DMS53 (cell line): ENCODE data around the gene CYP2W1.
"Not testable (repeated sequence)": the region's sequence is repeated elsewhere in the genome, so short reads cannot be mapped to it uniquely, and the experiment has no call there.

ENCODE experiments used
- DNase-seq: peaks from one replicate; lab custom pipeline; 2025; lab: John Stamatoyannopoulos, UW

CYP2W1 gene

DNA sequence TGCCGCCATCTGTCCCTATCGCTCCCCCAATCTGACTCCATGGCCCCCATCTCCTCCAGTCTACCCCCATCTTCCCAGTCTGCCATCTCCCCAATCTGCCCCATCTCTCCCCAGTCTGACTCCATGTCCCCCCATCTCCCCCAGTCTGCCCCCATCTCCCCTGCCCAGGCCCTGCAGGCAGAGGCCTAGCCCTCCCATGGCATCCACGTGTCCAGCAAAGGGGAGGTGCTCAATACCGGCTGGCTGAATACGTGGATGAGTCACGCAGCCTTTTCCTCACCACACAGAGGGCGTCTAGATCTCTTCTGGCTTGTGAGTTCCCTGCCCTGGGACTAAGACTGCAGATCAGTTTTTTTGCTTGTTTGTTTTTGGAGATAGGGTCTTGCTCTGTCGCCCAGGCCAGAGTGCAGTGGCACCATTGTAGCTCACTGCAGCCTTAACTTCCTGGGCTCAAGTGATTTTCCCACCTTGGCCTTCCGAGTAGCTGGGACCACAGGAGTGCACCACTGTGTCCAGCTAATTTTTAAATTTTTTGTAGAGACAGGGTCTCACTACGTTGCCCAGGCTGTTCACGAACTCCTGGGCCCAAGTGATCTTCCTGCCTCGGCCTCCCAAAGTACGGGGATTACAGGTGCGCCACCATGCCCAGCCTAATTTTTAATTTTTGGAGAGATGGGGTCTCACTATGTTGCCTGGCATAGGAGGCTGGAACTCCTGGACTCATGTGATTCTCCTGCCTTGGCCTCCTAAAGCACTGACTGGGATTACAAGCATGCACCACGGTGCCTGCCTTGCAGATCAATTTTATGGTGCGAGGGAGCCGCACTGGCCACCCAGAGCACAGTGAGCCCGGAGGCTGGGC, 46.0 kb downstream of the CYP2W1 start:
- DNase-seq = peak; percentile 96

DNA sequence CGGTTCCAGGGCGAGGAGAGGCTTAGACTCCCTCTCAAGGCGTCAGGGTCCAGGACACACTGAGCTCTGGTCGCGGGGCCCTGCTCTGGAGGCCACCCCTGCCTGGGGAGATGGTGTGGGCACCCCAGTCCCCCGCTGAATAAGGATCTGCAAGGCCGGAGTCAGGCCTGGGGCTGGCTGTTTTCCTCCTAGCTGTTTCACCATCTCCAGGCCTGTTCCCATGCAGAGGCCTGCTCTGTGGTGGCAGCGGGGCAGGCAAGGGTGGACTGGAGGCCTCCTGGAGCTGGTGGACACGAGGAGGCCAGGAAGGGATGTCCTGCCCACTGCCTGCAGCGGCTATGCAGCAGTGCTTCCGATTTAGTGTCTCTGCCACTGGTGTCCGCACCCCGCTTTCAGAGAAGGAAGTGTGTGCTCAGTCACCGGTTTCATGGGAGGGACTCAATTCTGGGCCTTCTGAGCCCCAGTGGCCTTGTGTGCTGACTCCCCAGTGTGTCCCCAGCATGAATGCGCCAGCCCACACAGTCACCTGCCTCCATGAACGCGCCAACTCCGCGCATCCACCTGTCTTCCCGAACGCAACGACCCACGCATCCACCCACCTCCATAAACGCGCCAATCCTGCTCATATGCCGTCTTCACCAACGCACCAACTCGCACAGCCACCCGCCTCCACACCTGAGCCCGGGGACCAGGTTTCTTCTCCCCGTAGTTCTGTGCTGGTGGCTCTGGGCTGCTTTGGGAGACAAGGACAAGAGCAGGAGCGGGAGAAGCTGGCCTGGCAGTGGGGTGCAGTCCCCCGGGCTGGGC, 46.9 kb downstream of the CYP2W1 start:
- no peak for DNase-seq

DNA sequence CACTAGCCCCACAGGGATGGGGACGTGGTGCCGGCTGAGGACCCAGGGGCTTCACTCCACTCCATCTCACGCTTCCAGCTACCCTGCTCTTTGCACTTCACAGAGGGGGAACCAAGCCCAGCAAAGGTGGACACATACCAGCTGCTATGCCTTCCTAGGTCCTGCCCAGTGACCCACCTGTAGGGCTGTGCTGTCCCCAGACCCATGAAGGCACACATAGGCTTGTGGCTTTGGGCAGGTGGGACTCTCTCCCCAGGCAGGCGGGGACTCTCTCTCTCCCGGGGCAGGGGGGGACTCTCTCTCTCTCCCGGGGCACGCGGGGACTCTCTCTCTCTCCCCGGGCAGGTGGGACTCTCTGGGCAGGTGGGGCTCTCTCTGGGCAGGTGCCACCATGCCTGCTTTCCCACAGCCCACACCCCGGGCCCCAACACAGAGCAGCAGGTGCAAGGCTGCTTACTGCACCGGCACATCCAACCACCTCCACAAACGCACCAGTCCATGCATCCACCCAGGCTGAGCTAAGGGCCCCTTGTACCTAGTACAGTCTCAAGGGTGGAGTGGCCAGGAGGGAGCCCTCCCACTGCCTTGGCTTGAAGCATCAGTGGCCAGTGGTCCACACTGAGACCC, 47.6 kb downstream of the CYP2W1 start:
- DNase-seq = no peak

DNA sequence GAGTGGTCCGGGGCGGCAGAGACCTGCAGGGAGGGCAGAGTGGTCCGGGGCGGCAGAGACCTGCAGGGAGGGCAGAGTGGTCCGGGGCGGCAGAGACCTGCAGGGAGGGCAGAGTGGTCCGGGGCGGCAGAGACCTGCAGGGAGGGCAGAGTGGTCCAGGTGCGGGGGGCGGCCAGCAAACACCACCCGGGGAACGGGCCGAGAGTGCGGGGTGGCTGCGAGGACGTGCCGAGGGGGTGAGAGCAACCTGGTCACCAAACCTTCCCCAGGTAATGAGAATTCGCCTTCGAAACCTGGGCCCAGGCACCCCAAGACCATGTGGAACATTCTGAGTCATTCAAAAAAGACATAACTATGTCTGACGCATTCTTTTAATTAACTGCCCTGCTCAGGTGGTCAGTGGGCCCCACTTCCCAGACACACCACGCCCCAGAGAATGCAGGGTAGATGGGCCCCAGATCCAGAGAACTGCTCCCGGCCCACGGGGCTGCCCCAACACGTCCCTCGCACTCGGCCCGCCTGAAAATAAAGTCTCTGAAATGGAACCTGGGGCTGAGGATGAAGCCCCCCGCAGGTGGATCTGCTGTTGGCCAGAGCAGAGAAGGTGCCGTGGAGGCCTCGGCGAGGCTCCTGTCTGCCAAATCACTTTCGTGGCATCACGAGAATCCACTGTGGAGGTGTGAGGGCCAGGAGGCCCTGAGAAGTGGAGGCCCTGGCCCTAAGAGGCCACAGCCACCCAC, 48.9 kb downstream of the CYP2W1 start:
- no peak for DNase-seq

DNA sequence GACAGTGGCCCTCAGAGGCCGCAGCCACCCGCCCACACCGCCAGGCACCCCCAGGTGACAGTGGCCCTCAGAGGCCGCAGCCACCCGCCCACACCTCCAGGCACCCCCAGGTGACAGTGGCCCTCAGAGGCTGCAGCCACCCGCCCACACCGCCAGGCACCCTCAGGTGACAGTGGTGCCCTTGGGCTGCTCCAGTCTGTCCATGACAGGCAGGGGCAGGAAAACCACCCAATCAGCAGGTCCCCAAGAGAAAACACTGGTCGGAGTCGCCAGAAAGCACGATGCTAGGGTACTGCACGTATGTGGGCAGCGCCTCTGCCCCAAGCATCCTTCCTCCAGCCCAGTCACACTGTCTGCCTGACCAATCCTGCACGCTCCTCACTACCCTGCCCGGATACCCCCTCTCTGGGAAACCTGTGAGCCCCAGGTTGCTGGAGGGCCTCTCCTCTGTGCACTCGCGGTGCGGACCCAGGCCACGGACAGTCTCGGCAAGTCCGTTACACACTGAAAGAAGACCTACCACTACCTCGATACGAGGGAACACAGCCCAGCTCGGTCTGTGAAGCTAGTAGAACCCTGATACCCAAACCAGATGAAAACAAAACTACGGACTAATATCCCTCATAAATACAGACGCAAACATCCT, 49.7 kb downstream of the CYP2W1 start:
- DNase-seq = no peak

DNA sequence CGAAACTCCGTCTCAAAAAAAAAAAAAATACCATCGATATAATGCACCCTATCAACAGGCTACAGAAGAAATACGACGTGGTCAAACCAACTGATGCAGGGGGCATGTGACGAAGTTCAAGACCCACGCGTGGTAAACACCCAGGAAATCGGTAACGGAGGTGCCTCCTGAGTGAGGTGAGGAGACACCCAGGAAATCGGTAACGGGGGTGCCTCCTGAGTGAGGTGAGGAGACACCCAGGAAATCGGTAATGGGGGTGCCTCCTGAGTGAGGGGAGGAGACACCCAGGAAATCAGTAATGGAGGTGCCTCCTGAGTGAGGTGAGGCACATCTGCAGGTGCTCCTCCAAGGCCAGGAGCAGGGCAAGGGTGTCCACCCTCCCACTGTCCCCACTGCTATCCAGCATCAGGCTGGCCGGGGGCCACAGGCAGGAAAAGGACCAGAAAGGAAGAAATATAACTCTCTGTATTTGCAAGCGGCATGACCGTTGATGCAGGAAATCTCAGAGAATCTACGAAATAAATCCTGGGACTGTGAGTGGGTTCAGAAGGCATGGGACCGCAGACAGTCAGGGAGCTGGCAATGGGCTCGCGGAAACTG, 50.7 kb downstream of the CYP2W1 start:
- DNase-seq = no peak

DNA sequence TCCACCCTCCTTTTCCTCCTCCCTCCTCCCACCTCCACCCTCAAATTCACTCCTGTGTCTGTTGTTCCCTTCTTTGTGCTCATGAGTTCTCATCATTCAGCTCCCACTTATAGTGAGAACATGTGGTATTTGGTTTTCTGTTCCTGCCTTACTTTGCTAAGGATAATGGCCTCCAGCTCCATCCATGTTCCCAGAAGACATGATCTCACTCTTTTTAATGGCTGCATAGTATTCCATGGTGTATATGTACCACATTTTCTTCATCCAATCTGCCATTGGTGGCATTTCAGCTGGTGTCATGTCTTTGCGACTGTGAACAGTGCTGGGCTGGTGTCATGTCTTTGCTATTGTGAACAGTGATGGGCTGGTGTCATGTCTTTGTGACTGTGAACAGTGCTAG, 51.8 kb downstream of the CYP2W1 start:
- not testable (repeated sequence) for DNase-seq

DNA sequence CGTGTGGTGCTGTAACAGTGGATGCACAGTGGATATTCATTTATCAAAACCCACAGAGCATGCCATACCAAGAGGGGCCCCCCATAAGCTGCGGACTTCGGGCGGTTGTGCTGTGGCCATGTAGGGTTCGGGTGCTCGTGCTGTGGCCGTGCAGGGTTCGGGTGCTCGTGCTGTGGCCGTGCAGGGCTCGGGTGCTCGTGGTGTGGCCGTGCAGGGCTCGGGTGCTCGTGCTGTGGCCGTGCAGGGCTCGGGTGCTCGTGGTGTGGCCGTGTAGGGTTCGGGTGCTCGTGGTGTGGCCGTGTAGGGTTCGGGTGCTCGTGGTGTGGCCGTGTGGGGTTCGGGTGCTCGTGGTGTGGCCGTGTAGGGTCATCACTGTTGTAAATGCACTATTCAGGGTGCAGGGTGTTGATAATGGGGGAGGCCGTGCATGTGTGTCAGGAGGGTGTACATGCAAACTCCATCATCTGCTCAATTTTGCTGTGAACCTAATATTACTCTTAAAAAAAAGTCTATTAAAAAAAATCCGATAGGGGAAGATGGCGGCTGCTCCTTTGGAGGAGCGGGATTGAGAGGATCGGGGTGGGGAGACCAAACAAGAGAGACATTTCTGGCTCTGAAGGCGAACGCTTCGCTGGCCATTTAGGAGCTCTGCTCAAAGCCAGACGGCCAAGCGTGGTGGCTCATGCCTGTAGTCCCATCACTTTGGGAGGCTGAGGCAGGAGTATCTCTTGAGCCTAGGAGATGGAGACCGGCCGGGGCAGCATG, 53.4 kb downstream of the CYP2W1 start:
- DNase-seq = not testable (repeated sequence)
